PFSK-1 (cell line): Measurements from ENCODE around the gene CBLN3.

Source experiments
- FOXP2 ChIP-seq: optimal IDR thresholded peaks from 2 replicates; pipeline ENCODE3; 2011; ENCODE audit warnings: borderline replicate concordance, control low read depth, inconsistent platforms; ENCODE audit not compliant: insufficient read depth; ENCODE audit errors: extremely low read length, extremely low read depth
- POLR2AphosphoS5 ChIP-seq: IDR thresholded peaks from 2 replicates; pipeline ENCODE4 v1.6.1; 2012; ENCODE audit warnings: low read depth, mild to moderate bottlenecking, control low read depth, low read length, moderate library complexity
- REST ChIP-seq, 2 experiments: IDR thresholded peaks; 2 replicates each; pipeline versions ENCODE4 v1.6.1 to v1.8.0; 2011 to 2012; ENCODE audit warnings: low read depth in 2 of 2, low read length in 2 of 2, control low read depth in 1 of 2, inconsistent platforms in 1 of 2, mild to moderate bottlenecking in 1 of 2, moderate library complexity in 1 of 2; ENCODE audit not compliant: insufficient read depth in 1 of 2
- TAF1 ChIP-seq: IDR thresholded peaks from 2 replicates; pipeline ENCODE4 v1.6.1; 2012; ENCODE audit warnings: low read length, control low read depth, borderline replicate concordance; ENCODE audit not compliant: insufficient read depth

GRCh38 chr14:24414732-24415420 is 14.6 kb downstream of the CBLN3 start:
- TF ChIP-seq TAF1 (no peak), POLR2AphosphoS5 (no peak), REST (IDR thresholded peaks at IDR 0.05; ENCODE audit: insufficient read depth in 1 of 2, low read depth in 2 of 2, low read length in 2 of 2) (no peak), FOXP2 (no peak)
